ENCODE results near the gene SLIT1.

GRCh38 chr10:96992721-96993120 is 193.0 kb downstream of the SLIT1 start:
- TF ChIP-seq CTCF (IDR thresholded peaks at IDR 0.05) (no peak), EZH2 (IDR thresholded peaks at IDR 0.05; ENCODE audit: borderline replicate concordance, insufficient read depth, low read depth, low read length, poor library complexity, severe bottlenecking) (no peak)
